Measurements from ENCODE around the gene CELA1. TPM values are rescaled to one million over a fixed set of nuclear protein-coding genes. Genes with fewer than 3 reads are reported as not detected.

Gene CELA1
- total RNA-seq, 1 donor, result not detected

- DNase-seq (ENCODE audit: low read depth), result no peak
- H3K4me3 ChIP-seq (ENCODE audit: low read depth, low read length), result no peak overlapping the region
- TF ChIP-seq CTCF (IDR thresholded peaks at IDR 0.05; ENCODE audit: insufficient read depth, low read depth, low read length), result no peak
Measured at GRCh38 chr12:51374856-51375255, 28.4 kb upstream of the CELA1 start.

- no peak overlapping the region for H3K4me3 ChIP-seq (ENCODE audit: low read depth, low read length)
- TF ChIP-seq CTCF (IDR thresholded peaks at IDR 0.05; ENCODE audit: insufficient read depth, low read depth, low read length), result no peak
- no peak for DNase-seq (ENCODE audit: low read depth)
Measured at GRCh38 chr12:51374361-51374760, 27.9 kb upstream of the CELA1 start.

- no peak for DNase-seq (ENCODE audit: low read depth)
- H3K4me3 ChIP-seq (ENCODE audit: low read depth, low read length), result no peak overlapping the region
- TF ChIP-seq CTCF (IDR thresholded peaks at IDR 0.05; ENCODE audit: insufficient read depth, low read depth, low read length), result no peak
Measured at GRCh38 chr12:51373187-51373586, 26.7 kb upstream of the CELA1 start.

- no peak overlapping the region for H3K4me3 ChIP-seq (ENCODE audit: low read depth, low read length)
- no peak for DNase-seq (ENCODE audit: low read depth)
- TF ChIP-seq CTCF (IDR thresholded peaks at IDR 0.05; ENCODE audit: insufficient read depth, low read depth, low read length), result no peak
Measured at GRCh38 chr12:51372021-51372420, 25.5 kb upstream of the CELA1 start.

GRCh38 chr12:51371295-51371953 is 24.9 kb upstream of the CELA1 start:
- TF ChIP-seq CTCF (IDR thresholded peaks at IDR 0.05; ENCODE audit: insufficient read depth, low read depth, low read length), result no peak
- DNase-seq (ENCODE audit: low read depth), result peak; percentile 94
- no peak overlapping the region for H3K4me3 ChIP-seq (ENCODE audit: low read depth, low read length)

- no peak for DNase-seq (ENCODE audit: low read depth)
- no peak for TF ChIP-seq CTCF (IDR thresholded peaks at IDR 0.05; ENCODE audit: insufficient read depth, low read depth, low read length)
- H3K4me3 ChIP-seq (ENCODE audit: low read depth, low read length), result no peak overlapping the region
Measured at GRCh38 chr12:51370667-51371066, 24.2 kb upstream of the CELA1 start.

- no peak for DNase-seq (ENCODE audit: low read depth)
- no peak overlapping the region for H3K4me3 ChIP-seq (ENCODE audit: low read depth, low read length)
- no peak for TF ChIP-seq CTCF (IDR thresholded peaks at IDR 0.05; ENCODE audit: insufficient read depth, low read depth, low read length)
Measured at GRCh38 chr12:51369581-51369980, 23.1 kb upstream of the CELA1 start.

Data from fibroblast of villous mesenchyme (primary cell).